ENCODE data around the gene TM2D3. TPM values are rescaled to one million over a fixed set of nuclear protein-coding genes. Genes with fewer than 3 reads are reported as not detected.

The TM2D3 gene
- total and polyA plus RNA-seq, 4 donors = 40.2 to 68.1 (median 44.6) TPM

DNA sequence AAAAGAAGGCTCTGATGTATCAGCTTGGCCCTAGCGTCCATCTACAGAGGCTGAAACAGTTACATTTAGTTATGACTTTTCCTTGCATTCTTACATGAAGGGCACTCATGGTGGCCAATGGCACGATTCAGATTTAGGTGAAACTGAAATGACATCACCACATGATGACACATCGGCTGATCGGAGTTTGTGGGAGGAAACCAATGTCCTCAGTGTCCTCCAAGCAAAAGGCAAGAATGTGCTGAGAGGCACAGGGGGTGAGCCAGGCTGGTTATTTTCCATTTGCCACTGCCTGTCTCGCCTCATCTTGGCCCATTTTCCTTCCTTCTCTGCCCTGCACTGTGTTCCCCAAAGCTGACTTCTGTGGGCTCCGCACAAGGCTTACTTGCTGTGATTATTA lies 37.7 kb upstream of the TM2D3 start:
- peaks cover 0 to 6% (median 0%) of the 10 kb centered on the region in 5 donors for H3K4me1 ChIP-seq (ENCODE audit: control insufficient read depth in 5 of 5, insufficient read depth in 5 of 5, low read length in 5 of 5)
- no peak overlapping the region for H3K4me3 ChIP-seq
- 95 to 96% methylated on average over 6 of the region's 6 CpGs for WGBS, 2 donors
- ATAC-seq (ENCODE audit: insufficient read depth, low FRiP score) (no peak), DNase-seq (no peak)
- no peak overlapping the region for H3K9ac ChIP-seq (ENCODE audit: insufficient read depth in 1 of 2, low read length in 2 of 2)
- H3K36me3 ChIP-seq (ENCODE audit: control insufficient read depth in 4 of 4, insufficient read depth in 4 of 4, low read length in 4 of 4) = peaks cover 0 to 19% (median 8%) of the 10 kb centered on the region in 4 donors
- no peaks in the 10 kb centered on the region for H3K27me3 ChIP-seq (ENCODE audit: control insufficient read depth in 3 of 3, insufficient read depth in 3 of 3, low read length in 2 of 3)
- peak overlapping the region in 1 of 2 donors; percentile 17 for H3K27ac ChIP-seq (ENCODE audit: low read depth in 1 of 2, low read length in 1 of 2)
- no peak for TF ChIP-seq CTCF (IDR thresholded peaks at IDR 0.05; ENCODE audit: control extremely low read depth, extremely low read depth)
- no peaks in the 10 kb centered on the region for H3K9me3 ChIP-seq (ENCODE audit: control insufficient read depth in 4 of 4, insufficient read depth in 3 of 4, low read length in 3 of 4)

DNA sequence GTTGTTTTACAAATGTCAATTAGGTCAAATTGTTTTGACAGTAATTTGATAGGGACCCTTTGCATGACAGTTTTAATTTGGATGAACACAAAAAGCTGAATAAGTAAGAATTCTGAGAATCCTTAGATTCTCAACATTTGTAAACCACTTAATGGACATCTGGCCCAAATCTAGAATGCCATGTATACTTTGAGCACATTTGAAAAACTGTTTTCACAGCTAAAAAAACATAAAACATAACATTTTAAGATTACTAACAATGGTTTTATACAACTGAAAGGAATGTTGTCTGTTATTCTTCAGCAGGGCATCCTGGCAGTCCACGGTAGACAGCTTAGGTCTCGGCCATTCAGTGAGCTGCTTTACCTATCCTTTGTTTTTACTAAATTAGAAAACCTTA lies 34.5 kb upstream of the TM2D3 start:
- Histone ChIP-seq H3K9ac (ENCODE audit: insufficient read depth in 1 of 2, low read length in 2 of 2) (no peak overlapping the region), H3K9me3 (ENCODE audit: control insufficient read depth in 4 of 4, insufficient read depth in 3 of 4, low read length in 3 of 4) (no peaks in the 10 kb centered on the region), H3K4me1 (ENCODE audit: control insufficient read depth in 5 of 5, insufficient read depth in 5 of 5, low read length in 5 of 5) (peaks cover 0 to 8% (median 0%) of the 10 kb centered on the region in 5 donors), H3K36me3 (ENCODE audit: control insufficient read depth in 4 of 4, insufficient read depth in 4 of 4, low read length in 4 of 4) (peaks cover 7 to 13% (median 12%) of the 10 kb centered on the region in 4 donors), H3K27ac (ENCODE audit: low read depth in 1 of 2, low read length in 1 of 2) (no peak overlapping the region), H3K4me3 (no peak overlapping the region), H3K27me3 (ENCODE audit: control insufficient read depth in 3 of 3, insufficient read depth in 3 of 3, low read length in 2 of 3) (no peaks in the 10 kb centered on the region)
- 95 to 98% methylated on average over 2 of the region's 2 CpGs for WGBS, 2 donors
- TF ChIP-seq CTCF (IDR thresholded peaks at IDR 0.05; ENCODE audit: control extremely low read depth, extremely low read depth) = no peak
- no peak for ATAC-seq (ENCODE audit: insufficient read depth, low FRiP score)
- DNase-seq = no peak

GRCh38 chr15:101684877-101685276 lies 32.7 kb upstream of the TM2D3 start:
- WGBS, 2 donors = 93 to 95% methylated on average over 3 of the region's 3 CpGs
- TF ChIP-seq CTCF (IDR thresholded peaks at IDR 0.05; ENCODE audit: control extremely low read depth, extremely low read depth) = no peak

DNA sequence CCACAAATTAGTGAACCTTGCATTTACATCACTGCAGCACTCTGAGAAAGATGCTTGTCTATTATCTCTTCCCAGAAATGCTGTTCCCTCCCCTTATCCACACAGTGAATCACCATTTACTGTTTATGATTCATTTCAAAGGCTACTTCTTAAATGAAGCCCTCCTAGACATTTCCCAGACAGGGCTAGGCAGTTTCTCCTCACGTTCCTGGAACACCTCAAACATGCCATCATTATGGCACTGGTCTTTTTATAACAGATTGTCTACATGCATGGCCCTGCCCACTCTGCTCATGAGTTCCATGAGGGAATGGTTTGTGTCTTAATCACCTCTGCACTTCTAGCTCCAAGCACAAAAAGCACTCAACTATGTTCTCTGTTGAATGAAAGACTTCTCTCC lies 32.2 kb upstream of the TM2D3 start:
- DNase-seq (no peak), ATAC-seq (ENCODE audit: insufficient read depth, low FRiP score) (peak; percentile 41)
- Histone ChIP-seq H3K4me1 (ENCODE audit: control insufficient read depth in 5 of 5, insufficient read depth in 5 of 5, low read length in 5 of 5) (peaks cover 0 to 9% (median 0%) of the 10 kb centered on the region in 5 donors), H3K9ac (ENCODE audit: insufficient read depth in 1 of 2, low read length in 2 of 2) (no peak overlapping the region), H3K27ac (ENCODE audit: low read depth in 1 of 2, low read length in 1 of 2) (no peak overlapping the region), H3K4me3 (no peak overlapping the region), H3K9me3 (ENCODE audit: control insufficient read depth in 4 of 4, insufficient read depth in 3 of 4, low read length in 3 of 4) (no peaks in the 10 kb centered on the region), H3K36me3 (ENCODE audit: control insufficient read depth in 4 of 4, insufficient read depth in 4 of 4, low read length in 4 of 4) (peaks cover 3 to 24% (median 16%) of the 10 kb centered on the region in 4 donors), H3K27me3 (ENCODE audit: control insufficient read depth in 3 of 3, insufficient read depth in 3 of 3, low read length in 2 of 3) (no peaks in the 10 kb centered on the region)
- WGBS, 2 donors = 82 to 88% methylated on average over 1 of the region's 1 CpG
- TF ChIP-seq CTCF (IDR thresholded peaks at IDR 0.05; ENCODE audit: control extremely low read depth, extremely low read depth) = no peak

More at GRCh38 chr15:101684877-101685276, 32.7 kb upstream of the TM2D3 start:
- Histone ChIP-seq H3K4me1 (ENCODE audit: control insufficient read depth in 5 of 5, insufficient read depth in 5 of 5, low read length in 5 of 5) (peaks cover 0 to 10% (median 0%) of the 10 kb centered on the region in 5 donors), H3K27me3 (ENCODE audit: control insufficient read depth in 3 of 3, insufficient read depth in 3 of 3, low read length in 2 of 3) (no peaks in the 10 kb centered on the region), H3K36me3 (ENCODE audit: control insufficient read depth in 4 of 4, insufficient read depth in 4 of 4, low read length in 4 of 4) (peaks cover 5 to 20% (median 14%) of the 10 kb centered on the region in 4 donors), H3K9ac (ENCODE audit: insufficient read depth in 1 of 2, low read length in 2 of 2) (no peak overlapping the region), H3K27ac (ENCODE audit: low read depth in 1 of 2, low read length in 1 of 2) (no peak overlapping the region), H3K4me3 (no peak overlapping the region), H3K9me3 (ENCODE audit: control insufficient read depth in 4 of 4, insufficient read depth in 3 of 4, low read length in 3 of 4) (no peaks in the 10 kb centered on the region)
- no peak for ATAC-seq (ENCODE audit: insufficient read depth, low FRiP score)
- DNase-seq = no peak

All from lung (tissue), 12 donors.